H1 (cell line): ENCODE measurements around the gene ZBTB49. TPM values are rescaled to one million over a fixed set of nuclear protein-coding genes. Genes with fewer than 3 reads are reported as not detected.

Experiments used
- BACH1 ChIP-seq: IDR thresholded peaks from 2 replicates; pipeline ENCODE4 v1.6.1; 2012; ENCODE audit warnings: low read length, improper control_type of control experiment
- CEBPB ChIP-seq: IDR thresholded peaks from 2 replicates; pipeline ENCODE4 v1.6.1; 2012; ENCODE audit warnings: low read depth, low read length
- CHD1 ChIP-seq: IDR thresholded peaks from 2 replicates; pipeline ENCODE4 v1.6.1; 2012; ENCODE audit warnings: low read depth, low read length, improper control_type of control experiment
- CREB1 ChIP-seq: IDR thresholded peaks from 2 replicates; pipeline ENCODE4 v1.6.1; 2012; ENCODE audit warnings: inconsistent platforms
- E2F6 ChIP-seq: IDR thresholded peaks from 2 replicates; pipeline ENCODE4 v1.6.1; 2012; ENCODE audit warnings: inconsistent platforms
- EP300 ChIP-seq, 2 experiments: IDR thresholded peaks; 1 replicate in 1 of 2; 2 replicates in 1 of 2; pipeline ENCODE4 v1.6.1; 2011 to 2012; ENCODE audit warnings: low read depth in 2 of 2, low read length in 2 of 2, mild to moderate bottlenecking in 2 of 2, borderline replicate concordance in 1 of 2, inconsistent platforms in 1 of 2, moderate library complexity in 1 of 2
- EZH2 ChIP-seq: fragments of 200-600 bp; sonication (generic); IDR thresholded peaks from 2 replicates; pipeline ENCODE4 v1.7.1; 2012; ENCODE audit warnings: low read depth, mild to moderate bottlenecking, moderate library complexity, low read length, inconsistent platforms; ENCODE audit not compliant: severe bottlenecking
- MAFK ChIP-seq: IDR thresholded peaks from 2 replicates; pipeline ENCODE4 v1.6.1; 2012; ENCODE audit warnings: low read depth, mild to moderate bottlenecking, improper control_type of control experiment, low read length
- MAX ChIP-seq: IDR thresholded peaks from 2 replicates; pipeline ENCODE4 v1.6.1; 2012; ENCODE audit warnings: inconsistent platforms
- NRF1 ChIP-seq: IDR thresholded peaks from 2 replicates; pipeline ENCODE4 v1.6.1; 2011; ENCODE audit warnings: mild to moderate bottlenecking, low read depth, low read length, improper control_type of control experiment
- POU5F1 ChIP-seq: IDR thresholded peaks from 2 replicates; pipeline ENCODE4 v1.6.1; 2011; ENCODE audit warnings: low read depth, mild to moderate bottlenecking, low read length, moderate library complexity
- RBBP5 ChIP-seq: IDR thresholded peaks from 2 replicates; pipeline ENCODE4 v1.7.1; 2012; ENCODE audit warnings: low read depth, mild to moderate bottlenecking, inconsistent platforms, low read length, moderate library complexity, borderline replicate concordance
- SIX5 ChIP-seq: IDR thresholded peaks from 2 replicates; pipeline ENCODE4 v1.6.1; 2011; ENCODE audit warnings: mild to moderate bottlenecking, low read depth, low read length
- SP2 ChIP-seq: IDR thresholded peaks from 2 replicates; pipeline ENCODE4 v1.6.1; 2012; ENCODE audit warnings: mild to moderate bottlenecking, low read length, inconsistent platforms
- SP4 ChIP-seq: IDR thresholded peaks from 2 replicates; pipeline ENCODE4 v1.6.1; 2012; ENCODE audit warnings: low read length, inconsistent platforms
- TBP ChIP-seq: IDR thresholded peaks from 2 replicates; pipeline ENCODE4 v1.6.1; 2011; ENCODE audit warnings: low read depth, low read length, improper control_type of control experiment
- USF2 ChIP-seq: IDR thresholded peaks from 2 replicates; pipeline ENCODE4 v1.6.1; 2011; ENCODE audit warnings: low read length, improper control_type of control experiment
- polyA plus RNA-seq, 7 experiments: library from polyadenylated mRNA; depleted of rRNA in 3 of 7; stranded (reverse) in 5 of 7; unstranded in 2 of 7; fragments of >200 nt in 5 of 7; fragments of 200-250 nt in 2 of 7; gene quantifications; 1 replicate in 5 of 7; 2 replicates in 1 of 7; 4 replicates in 1 of 7; pipeline versions ENCODE4 v1.2.1 to v1.2.3, GENCODE V29; 2011 to 2013; ENCODE audit warnings: missing spikeins in 2 of 7, mixed read lengths in 2 of 7
- total RNA-seq: library from RNA; stranded (reverse); fragmentation: NEBNext Ultra II Directional; extraction: Animal tissue kit (Norgen Biotek cat#: 25700); gene quantifications from 2 replicates; pipeline ENCODE4 v1.2.1, GENCODE V29; 2021
- TF ChIP-seq, protein P1 (sequence below), 3 experiments: IDR thresholded peaks; 1 replicate in 2 of 3; 2 replicates in 1 of 3; pipeline versions ENCODE4 v1.5.1 to v1.6.1; 2011; ENCODE audit warnings: low read length in 3 of 3, mild to moderate bottlenecking in 3 of 3, inconsistent platforms in 2 of 3, low read depth in 1 of 3, moderate library complexity in 1 of 3; ENCODE audit not compliant: insufficient read depth in 1 of 3; ENCODE audit errors: control extremely low read depth in 1 of 3
- TF ChIP-seq, protein P2 (sequence below): IDR thresholded peaks from 2 replicates; pipeline ENCODE4 v1.6.1; 2011; ENCODE audit warnings: low read depth, mild to moderate bottlenecking, low read length; ENCODE audit not compliant: insufficient read depth

The ZBTB49 gene
- total and polyA plus RNA-seq, 2 of the 8 experiments (the other 6 are each of a cell fraction or from before 2014, with no cell fraction given), result 4.2 to 6.8 TPM

DNA sequence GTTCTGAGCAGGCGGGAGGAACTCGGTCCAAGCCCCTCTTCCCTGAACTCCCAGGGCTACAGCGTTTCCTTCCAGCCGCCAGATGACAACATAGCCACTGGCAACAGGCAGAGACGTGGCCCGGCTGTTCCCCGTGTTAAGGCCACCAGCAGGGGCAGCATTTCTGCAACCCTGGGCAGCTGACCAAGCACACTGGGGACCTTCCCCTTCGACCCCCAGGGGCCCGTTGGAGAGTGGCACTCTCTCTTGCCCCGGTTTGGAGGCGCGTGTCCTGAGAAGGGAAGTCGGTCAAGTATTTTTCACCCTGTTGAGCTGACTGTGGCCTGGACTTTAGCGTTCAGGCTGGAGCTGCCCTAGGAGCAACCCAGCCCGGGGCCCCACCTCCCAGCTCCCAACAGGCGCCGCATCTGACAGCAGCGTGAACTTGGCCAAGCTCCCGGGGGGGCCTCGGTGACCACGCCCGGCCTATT, 37.6 kb downstream of the ZBTB49 start (continued):
- TF ChIP-seq POU5F1, result no peak
- no peak for TF ChIP-seq SP2
- no peak for TF ChIP-seq BACH1
- peak; percentile 32; the same call in 1 of the 2 replicates for TF ChIP-seq USF2
- no peak for TF ChIP-seq SIX5
- TF ChIP-seq SP4, result no peak
- no peak for TF ChIP-seq EP300 (IDR thresholded peaks at IDR 0.05; ENCODE audit: borderline replicate concordance in 1 of 2, low read depth in 2 of 2, low read length in 2 of 2)
- 0 out of 2 replicates have a peak, but pooled peaks have one; percentile 3 for TF ChIP-seq CEBPB
- peak; percentile 25; the same call in 1 of the 2 replicates for TF ChIP-seq E2F6
- peak; percentile 62 for TF ChIP-seq MAX
- TF ChIP-seq TBP, result no peak
- TF ChIP-seq MAFK, result no peak
- no peak for TF ChIP-seq EZH2
- no peak for TF ChIP-seq RBBP5
- TF ChIP-seq CREB1, result peak; percentile 66
- TF ChIP-seq, protein P1, sequence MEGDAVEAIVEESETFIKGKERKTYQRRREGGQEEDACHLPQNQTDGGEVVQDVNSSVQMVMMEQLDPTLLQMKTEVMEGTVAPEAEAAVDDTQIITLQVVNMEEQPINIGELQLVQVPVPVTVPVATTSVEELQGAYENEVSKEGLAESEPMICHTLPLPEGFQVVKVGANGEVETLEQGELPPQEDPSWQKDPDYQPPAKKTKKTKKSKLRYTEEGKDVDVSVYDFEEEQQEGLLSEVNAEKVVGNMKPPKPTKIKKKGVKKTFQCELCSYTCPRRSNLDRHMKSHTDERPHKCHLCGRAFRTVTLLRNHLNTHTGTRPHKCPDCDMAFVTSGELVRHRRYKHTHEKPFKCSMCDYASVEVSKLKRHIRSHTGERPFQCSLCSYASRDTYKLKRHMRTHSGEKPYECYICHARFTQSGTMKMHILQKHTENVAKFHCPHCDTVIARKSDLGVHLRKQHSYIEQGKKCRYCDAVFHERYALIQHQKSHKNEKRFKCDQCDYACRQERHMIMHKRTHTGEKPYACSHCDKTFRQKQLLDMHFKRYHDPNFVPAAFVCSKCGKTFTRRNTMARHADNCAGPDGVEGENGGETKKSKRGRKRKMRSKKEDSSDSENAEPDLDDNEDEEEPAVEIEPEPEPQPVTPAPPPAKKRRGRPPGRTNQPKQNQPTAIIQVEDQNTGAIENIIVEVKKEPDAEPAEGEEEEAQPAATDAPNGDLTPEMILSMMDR (IDR thresholded peaks at IDR 0.05; ENCODE audit: control extremely low read depth in 1 of 3, insufficient read depth in 1 of 3, low read depth in 1 of 3, low read length in 3 of 3), result peak; percentile 88 to 90 (median 88)
- TF ChIP-seq NRF1, result no peak
- no peak for TF ChIP-seq CHD1
- TF ChIP-seq, protein P2, sequence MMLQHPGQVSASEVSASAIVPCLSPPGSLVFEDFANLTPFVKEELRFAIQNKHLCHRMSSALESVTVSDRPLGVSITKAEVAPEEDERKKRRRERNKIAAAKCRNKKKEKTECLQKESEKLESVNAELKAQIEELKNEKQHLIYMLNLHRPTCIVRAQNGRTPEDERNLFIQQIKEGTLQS, result no peak
